ENCODE data around the gene ZNF19.

DNA sequence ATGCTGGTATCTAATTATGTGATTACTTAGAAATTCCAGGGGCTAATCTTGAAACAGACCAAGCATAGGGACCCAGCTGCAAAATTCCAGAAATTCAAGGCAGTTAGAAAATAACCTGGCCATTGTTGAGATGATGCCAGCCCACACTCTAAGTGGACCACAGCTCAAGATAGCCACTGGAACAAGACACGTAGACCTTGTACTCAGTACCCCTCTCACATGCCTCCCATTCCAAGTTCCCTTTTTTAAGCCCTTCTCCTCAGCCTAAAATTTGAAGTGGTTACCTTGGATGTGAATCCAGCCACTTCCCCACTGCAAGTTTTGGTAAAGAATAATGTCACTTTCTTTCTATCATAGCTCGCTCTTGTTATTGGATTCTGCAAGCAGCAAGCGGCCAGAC is 4.1 kb upstream of the ZNF19 start:
- TF ChIP-seq, protein P1, sequence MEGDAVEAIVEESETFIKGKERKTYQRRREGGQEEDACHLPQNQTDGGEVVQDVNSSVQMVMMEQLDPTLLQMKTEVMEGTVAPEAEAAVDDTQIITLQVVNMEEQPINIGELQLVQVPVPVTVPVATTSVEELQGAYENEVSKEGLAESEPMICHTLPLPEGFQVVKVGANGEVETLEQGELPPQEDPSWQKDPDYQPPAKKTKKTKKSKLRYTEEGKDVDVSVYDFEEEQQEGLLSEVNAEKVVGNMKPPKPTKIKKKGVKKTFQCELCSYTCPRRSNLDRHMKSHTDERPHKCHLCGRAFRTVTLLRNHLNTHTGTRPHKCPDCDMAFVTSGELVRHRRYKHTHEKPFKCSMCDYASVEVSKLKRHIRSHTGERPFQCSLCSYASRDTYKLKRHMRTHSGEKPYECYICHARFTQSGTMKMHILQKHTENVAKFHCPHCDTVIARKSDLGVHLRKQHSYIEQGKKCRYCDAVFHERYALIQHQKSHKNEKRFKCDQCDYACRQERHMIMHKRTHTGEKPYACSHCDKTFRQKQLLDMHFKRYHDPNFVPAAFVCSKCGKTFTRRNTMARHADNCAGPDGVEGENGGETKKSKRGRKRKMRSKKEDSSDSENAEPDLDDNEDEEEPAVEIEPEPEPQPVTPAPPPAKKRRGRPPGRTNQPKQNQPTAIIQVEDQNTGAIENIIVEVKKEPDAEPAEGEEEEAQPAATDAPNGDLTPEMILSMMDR (IDR thresholded peaks at IDR 0.05): no peak
- TF ChIP-seq ZFX (IDR thresholded peaks at IDR 0.05; ENCODE audit: borderline replicate concordance): no peak

Data from 22Rv1 (cell line).